IMR-90 (cell line): ENCODE measurements around the gene DPEP2NB.

Experiments used
- FOS ChIP-seq: fragments of 150-350 bp; IDR thresholded peaks from 2 replicates; pipeline ENCODE4 v1.6.1; 2016; ENCODE audit warnings: low read depth, low read length
- MAFK ChIP-seq: IDR thresholded peaks from 2 replicates; pipeline ENCODE4 v1.6.1; 2012; ENCODE audit warnings: low read depth, low read length, improper control_type of control experiment
- MAZ ChIP-seq: IDR thresholded peaks from 2 replicates; pipeline ENCODE4 v1.6.1; 2012; ENCODE audit warnings: low read depth, mild to moderate bottlenecking, low read length, improper control_type of control experiment, moderate library complexity, borderline replicate concordance
- POLR2A ChIP-seq: IDR thresholded peaks from 2 replicates; pipeline ENCODE4 v1.6.1; 2012; ENCODE audit warnings: mild to moderate bottlenecking, low read depth, low read length
- RCOR1 ChIP-seq: IDR thresholded peaks from 2 replicates; pipeline ENCODE4 v1.6.1; 2012; ENCODE audit warnings: mild to moderate bottlenecking, low read length, improper control_type of control experiment; ENCODE audit not compliant: insufficient replicate concordance
- RFX5 ChIP-seq: IDR thresholded peaks from 2 replicates; pipeline ENCODE4 v1.8.0; 2012; ENCODE audit warnings: low read depth, mild to moderate bottlenecking, low read length, moderate library complexity
- SMC3 ChIP-seq: fragments of 150-350 bp; IDR thresholded peaks from 2 replicates; pipeline ENCODE4 v1.6.1; 2016; ENCODE audit warnings: low read depth, mild to moderate bottlenecking, antibody characterized with exemption, low read length, moderate library complexity
- USF2 ChIP-seq: fragments of 150-350 bp; IDR thresholded peaks from 2 replicates; pipeline ENCODE4 v1.6.1; 2017; ENCODE audit warnings: mild to moderate bottlenecking, antibody characterized with exemption, low read length, low read depth
- TF ChIP-seq, protein P1 (sequence below): conservative IDR thresholded peaks from 2 replicates; pipeline ENCODE4 v1.5.1; 2012; ENCODE audit warnings: mild to moderate bottlenecking, low read depth, low read length, improper control_type of control experiment
- TF ChIP-seq, protein P2 (sequence below): fragments of 150-350 bp; IDR thresholded peaks from 2 replicates; pipeline ENCODE4 v1.6.1; 2016; ENCODE audit warnings: low read depth, mild to moderate bottlenecking, low read length, moderate library complexity, borderline replicate concordance

DNA sequence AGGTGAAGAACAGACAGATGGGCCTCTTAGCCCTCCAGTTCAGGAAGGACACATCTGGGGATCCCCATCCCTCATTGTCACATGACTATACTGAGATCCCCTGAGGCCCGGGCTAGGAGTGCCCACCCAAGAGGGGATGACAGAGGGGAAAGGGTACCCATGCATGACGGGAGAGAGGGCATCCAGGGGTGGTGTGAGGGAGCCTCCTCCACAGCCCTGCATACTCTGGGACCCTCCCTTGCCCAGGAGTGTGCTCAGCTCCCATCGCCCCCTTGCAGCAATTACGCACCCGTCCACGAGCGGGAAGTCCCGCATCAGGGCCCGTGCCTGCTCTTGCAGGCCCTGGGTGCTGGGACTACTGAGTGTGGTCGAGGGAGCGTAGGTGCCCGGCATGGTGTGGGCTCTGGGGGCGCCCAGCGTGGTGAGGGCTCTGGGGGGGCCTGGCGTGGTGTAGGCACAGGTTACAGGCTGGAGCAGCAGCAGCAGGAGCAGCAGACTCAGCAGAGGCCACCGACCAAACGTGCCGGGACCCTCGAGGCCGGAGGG, 23.0 kb downstream of the DPEP2NB start:
- TF ChIP-seq, protein P1, sequence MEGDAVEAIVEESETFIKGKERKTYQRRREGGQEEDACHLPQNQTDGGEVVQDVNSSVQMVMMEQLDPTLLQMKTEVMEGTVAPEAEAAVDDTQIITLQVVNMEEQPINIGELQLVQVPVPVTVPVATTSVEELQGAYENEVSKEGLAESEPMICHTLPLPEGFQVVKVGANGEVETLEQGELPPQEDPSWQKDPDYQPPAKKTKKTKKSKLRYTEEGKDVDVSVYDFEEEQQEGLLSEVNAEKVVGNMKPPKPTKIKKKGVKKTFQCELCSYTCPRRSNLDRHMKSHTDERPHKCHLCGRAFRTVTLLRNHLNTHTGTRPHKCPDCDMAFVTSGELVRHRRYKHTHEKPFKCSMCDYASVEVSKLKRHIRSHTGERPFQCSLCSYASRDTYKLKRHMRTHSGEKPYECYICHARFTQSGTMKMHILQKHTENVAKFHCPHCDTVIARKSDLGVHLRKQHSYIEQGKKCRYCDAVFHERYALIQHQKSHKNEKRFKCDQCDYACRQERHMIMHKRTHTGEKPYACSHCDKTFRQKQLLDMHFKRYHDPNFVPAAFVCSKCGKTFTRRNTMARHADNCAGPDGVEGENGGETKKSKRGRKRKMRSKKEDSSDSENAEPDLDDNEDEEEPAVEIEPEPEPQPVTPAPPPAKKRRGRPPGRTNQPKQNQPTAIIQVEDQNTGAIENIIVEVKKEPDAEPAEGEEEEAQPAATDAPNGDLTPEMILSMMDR, result no peak
- TF ChIP-seq POLR2A, result no peak
- TF ChIP-seq RCOR1, result no peak
- TF ChIP-seq FOS, result no peak
- TF ChIP-seq USF2, result no peak
- TF ChIP-seq RFX5, result no peak
- TF ChIP-seq SMC3, result no peak
- TF ChIP-seq, protein P2, sequence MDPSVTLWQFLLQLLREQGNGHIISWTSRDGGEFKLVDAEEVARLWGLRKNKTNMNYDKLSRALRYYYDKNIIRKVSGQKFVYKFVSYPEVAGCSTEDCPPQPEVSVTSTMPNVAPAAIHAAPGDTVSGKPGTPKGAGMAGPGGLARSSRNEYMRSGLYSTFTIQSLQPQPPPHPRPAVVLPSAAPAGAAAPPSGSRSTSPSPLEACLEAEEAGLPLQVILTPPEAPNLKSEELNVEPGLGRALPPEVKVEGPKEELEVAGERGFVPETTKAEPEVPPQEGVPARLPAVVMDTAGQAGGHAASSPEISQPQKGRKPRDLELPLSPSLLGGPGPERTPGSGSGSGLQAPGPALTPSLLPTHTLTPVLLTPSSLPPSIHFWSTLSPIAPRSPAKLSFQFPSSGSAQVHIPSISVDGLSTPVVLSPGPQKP, result no peak
- TF ChIP-seq MAZ, result no peak
- no peak for TF ChIP-seq MAFK
